NB4 (cell line): Measurements from ENCODE around the gene BZW2.

Experiments
- DNase-seq: peaks from one replicate; pipeline ENCODE4 v3.0.0; 2010; ENCODE audit warnings: low read depth
- H3K4me3 ChIP-seq: one replicate; pipeline ENCODE4 v1.5.1; 2011; ENCODE audit warnings: mild to moderate bottlenecking, low read depth, low read length, moderate library complexity
- MAX ChIP-seq: IDR thresholded peaks from 2 replicates; pipeline ENCODE4 v1.6.1; 2011; ENCODE audit warnings: low read depth, low read length
- MYC ChIP-seq: IDR thresholded peaks from 2 replicates; pipeline ENCODE4 v1.6.1; 2011; ENCODE audit warnings: low read depth, low read length
- POLR2A ChIP-seq: IDR thresholded peaks from 2 replicates; pipeline ENCODE4 v1.6.1; 2011; ENCODE audit warnings: mild to moderate bottlenecking; ENCODE audit not compliant: insufficient read length; ENCODE audit errors: extremely low read depth
- TF ChIP-seq, protein P1 (sequence below): IDR thresholded peaks from one replicate; pipeline ENCODE4 v1.5.1; 2012; ENCODE audit warnings: low read depth, low read length

BZW2 gene

GRCh38 chr7:16740623-16740953 is 94.6 kb downstream of the BZW2 start:
- no peak for DNase-seq
- no peak overlapping the region for H3K4me3 ChIP-seq

DNA sequence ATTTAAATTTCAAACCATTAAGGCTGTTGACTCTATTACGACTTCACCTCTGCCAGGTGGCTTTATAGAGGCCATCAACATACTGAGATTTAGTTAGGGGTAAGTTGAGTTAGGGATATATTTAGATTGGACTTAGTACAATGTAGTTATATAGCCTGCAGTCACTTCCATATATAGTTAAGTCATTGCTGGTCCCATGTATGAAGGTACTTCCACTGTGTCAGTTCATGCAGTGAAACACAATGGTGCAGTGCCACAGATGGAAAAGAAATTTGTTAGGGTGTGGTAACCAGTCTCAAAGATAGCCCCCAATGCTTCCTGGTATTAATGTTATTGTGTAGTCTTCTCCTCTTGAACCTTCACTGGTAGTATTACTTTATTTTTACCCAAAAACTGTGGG is 95.0 kb downstream of the BZW2 start:
- TF ChIP-seq MAX = no peak
- TF ChIP-seq, protein P1, sequence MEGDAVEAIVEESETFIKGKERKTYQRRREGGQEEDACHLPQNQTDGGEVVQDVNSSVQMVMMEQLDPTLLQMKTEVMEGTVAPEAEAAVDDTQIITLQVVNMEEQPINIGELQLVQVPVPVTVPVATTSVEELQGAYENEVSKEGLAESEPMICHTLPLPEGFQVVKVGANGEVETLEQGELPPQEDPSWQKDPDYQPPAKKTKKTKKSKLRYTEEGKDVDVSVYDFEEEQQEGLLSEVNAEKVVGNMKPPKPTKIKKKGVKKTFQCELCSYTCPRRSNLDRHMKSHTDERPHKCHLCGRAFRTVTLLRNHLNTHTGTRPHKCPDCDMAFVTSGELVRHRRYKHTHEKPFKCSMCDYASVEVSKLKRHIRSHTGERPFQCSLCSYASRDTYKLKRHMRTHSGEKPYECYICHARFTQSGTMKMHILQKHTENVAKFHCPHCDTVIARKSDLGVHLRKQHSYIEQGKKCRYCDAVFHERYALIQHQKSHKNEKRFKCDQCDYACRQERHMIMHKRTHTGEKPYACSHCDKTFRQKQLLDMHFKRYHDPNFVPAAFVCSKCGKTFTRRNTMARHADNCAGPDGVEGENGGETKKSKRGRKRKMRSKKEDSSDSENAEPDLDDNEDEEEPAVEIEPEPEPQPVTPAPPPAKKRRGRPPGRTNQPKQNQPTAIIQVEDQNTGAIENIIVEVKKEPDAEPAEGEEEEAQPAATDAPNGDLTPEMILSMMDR = no peak
- no peak for TF ChIP-seq POLR2A
- TF ChIP-seq MYC = no peak
- DNase-seq = no peak

More at GRCh38 chr7:16740623-16740953, 94.6 kb downstream of the BZW2 start:
- no peak for TF ChIP-seq MAX
- TF ChIP-seq, protein P1 = no peak

GRCh38 chr7:16741676-16742075 is 95.7 kb downstream of the BZW2 start:
- no peak for DNase-seq
- no peak overlapping the region for H3K4me3 ChIP-seq
- TF ChIP-seq POLR2A (no peak), MYC (no peak), MAX (no peak)
- TF ChIP-seq, protein P1 = no peak

More for the DNA sequence above, 95.0 kb downstream of the BZW2 start:
- H3K4me3 ChIP-seq = no peak overlapping the region

DNA sequence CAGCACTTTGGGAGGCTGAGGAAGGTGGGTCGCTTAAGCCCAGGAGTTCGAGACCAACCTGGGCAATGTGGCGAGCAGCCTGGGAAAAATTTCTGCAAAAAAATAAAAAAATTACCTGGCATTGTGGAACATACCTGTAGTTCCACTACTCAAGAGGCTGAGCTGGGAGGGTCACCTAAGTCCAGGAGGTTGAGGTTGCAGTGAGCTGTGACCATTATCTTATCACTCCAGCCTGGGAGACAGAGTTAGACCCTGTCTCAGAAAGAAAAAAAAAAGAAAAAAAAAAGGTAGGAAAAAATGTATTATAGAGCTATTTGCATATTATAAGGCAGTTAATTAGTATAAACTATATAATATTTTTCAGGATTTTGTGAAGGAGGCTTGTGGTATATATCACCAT is 96.6 kb downstream of the BZW2 start:
- TF ChIP-seq MAX (no peak), POLR2A (no peak), MYC (no peak)
- no peak for DNase-seq
- no peak overlapping the region for H3K4me3 ChIP-seq

DNA sequence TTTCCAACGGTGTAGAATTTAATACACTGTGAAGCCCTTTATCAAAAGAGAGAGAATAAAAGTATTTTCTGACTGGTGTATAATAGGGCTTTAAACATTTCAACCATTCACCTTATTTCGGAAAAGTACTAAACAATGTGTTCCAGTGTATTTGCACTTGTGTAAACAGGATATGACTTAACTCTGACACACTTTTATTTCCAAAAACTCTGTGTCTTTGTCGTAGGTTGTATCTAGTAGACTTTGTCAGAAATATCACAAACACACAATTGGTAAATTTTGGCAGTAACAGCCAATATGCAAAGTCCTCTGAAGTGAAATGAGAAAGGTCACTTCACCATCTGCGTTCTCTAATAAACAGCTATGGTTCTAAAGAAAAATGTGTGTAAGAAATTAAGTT is 97.3 kb downstream of the BZW2 start:
- no peak for TF ChIP-seq MAX
- TF ChIP-seq, protein P1 = no peak
- TF ChIP-seq POLR2A = no peak
- TF ChIP-seq MYC = no peak
- no peak overlapping the region for H3K4me3 ChIP-seq
- DNase-seq = no peak

GRCh38 chr7:16744518-16745250 is 98.7 kb downstream of the BZW2 start:
- DNase-seq = peak; percentile 22

More at GRCh38 chr7:16744518-16745250, 98.7 kb downstream of the BZW2 start:
- TF ChIP-seq MYC (no peak), MAX (no peak), POLR2A (no peak)
- TF ChIP-seq, protein P1 = no peak
- no peak overlapping the region for H3K4me3 ChIP-seq
